KOPT-K1 (cell line): Measurements from ENCODE around the gene SS18.
"Not testable (repeated sequence)": the region's sequence is repeated elsewhere in the genome, so short reads cannot be mapped to it uniquely, and the experiment has no call there.

Experiments used
- H3K27ac ChIP-seq: fragments of 200-600 bp; sonication (generic); 2 replicates; pipeline ENCODE4 v1.5.1; 2016; ENCODE audit warnings: antibody characterized with exemption, mild to moderate bottlenecking, low read depth, low read length; ENCODE audit not compliant: poor library complexity, severe bottlenecking
- H3K36me3 ChIP-seq: fragments of 200-600 bp; sonication (generic); 2 replicates; pipeline ENCODE4 v1.5.1; 2017; ENCODE audit warnings: antibody characterized with exemption, mild to moderate bottlenecking, low read length, moderate library complexity; ENCODE audit not compliant: insufficient read depth
- H3K9me3 ChIP-seq: fragments of 200-600 bp; sonication (generic); 2 replicates; pipeline ENCODE4 v1.5.1; 2017; ENCODE audit warnings: antibody characterized with exemption, low read length, mild to moderate bottlenecking; ENCODE audit not compliant: insufficient read depth, poor library complexity, severe bottlenecking

Gene SS18

DNA sequence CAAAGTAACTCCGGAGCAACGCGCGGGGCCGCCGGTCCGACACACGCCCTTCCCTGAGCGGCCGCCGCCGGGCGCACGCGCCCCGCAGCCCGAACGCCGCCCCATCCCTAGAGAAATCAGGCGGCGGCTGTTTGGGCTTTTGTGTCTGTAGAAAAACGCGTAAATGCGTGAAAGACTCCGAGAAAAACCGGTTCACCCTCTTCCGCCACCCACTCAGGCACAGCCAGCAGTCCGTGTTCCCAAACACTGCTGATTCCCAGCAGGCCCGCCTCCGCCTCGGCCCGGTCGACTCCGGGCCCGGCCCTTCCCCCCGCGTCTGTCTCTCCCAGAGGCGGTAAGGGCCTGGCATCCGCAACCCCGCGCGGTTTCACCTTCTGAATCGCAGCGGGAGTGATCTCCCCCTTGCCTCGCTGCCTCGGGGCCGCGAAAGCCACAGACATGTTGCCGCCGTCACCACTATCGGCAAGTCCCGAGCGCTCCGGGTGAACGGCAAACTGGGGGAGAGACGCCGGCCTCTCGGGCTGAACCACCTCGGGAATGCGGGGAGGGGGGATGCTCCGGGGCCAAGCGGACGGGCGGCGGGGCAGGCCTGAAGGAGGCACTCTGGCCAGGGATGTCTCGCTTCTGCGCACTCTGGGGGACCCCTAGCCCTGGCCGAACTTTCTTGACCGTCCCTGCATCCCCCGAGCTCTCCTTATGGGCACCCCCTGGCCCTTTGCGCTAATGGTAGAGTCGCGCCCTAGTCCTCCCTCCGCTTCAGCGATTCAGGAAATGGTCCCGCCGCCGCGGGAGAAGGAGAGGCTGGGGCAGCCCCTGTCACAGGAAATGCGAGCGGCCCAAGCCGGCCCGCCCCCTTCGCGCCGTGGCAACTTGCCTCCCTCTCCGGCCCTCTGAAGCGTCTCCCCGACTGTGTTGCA lies at the start of gene SS18:
SS18 (minus strand) TSS at position 484 of the 917 bp plus-strand sequence; CDS start at position 440, 44 bp downstream.
- peaks cover 21% of the 10 kb centered on the region for H3K36me3 ChIP-seq
- H3K27ac ChIP-seq = peak within 1 kb of the TSS; percentile 90
- no peaks in the 10 kb centered on the region for H3K9me3 ChIP-seq

GRCh38 chr18:26135548-26135947 lies 45.1 kb upstream of the SS18 start:
- Histone ChIP-seq H3K36me3 (no peaks in the 10 kb centered on the region), H3K27ac (no peak overlapping the region), H3K9me3 (no peaks in the 10 kb centered on the region)

- Histone ChIP-seq H3K27ac (peak overlapping the region; percentile 82), H3K9me3 (no peaks in the 10 kb centered on the region), H3K36me3 (no peaks in the 10 kb centered on the region)
These were observed 43.7 kb upstream of the SS18 start for GRCh38 chr18:26134107-26134506.

DNA sequence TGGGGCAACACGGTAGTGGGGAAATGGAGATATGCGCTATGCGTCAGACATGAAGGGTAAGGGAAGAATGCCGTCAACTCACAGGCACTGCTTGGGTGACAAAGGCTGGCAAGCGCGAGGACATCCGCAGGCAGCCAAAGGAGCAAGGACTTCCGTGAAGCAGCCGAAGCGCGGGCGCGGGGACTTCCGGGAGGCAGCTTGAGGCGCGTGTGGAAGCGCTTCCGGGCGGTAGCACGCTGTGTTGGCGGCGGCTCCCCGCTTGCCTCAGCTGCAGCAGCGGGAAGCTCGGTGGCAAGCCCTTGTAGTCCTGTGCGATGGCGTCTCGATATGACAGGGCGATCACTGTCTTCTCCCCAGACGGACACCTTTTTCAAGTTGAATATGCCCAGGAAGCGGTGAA lies 43.2 kb upstream of the SS18 start, which contains the start of gene PSMA8:
PSMA8 (plus strand) TSS at position 218 of the 400 bp plus-strand sequence; CDS start at position 315, 97 bp downstream.
- Histone ChIP-seq H3K36me3 (no peaks in the 10 kb centered on the region), H3K27ac (peak within 1 kb of the TSS; percentile 82), H3K9me3 (no peaks in the 10 kb centered on the region)

DNA sequence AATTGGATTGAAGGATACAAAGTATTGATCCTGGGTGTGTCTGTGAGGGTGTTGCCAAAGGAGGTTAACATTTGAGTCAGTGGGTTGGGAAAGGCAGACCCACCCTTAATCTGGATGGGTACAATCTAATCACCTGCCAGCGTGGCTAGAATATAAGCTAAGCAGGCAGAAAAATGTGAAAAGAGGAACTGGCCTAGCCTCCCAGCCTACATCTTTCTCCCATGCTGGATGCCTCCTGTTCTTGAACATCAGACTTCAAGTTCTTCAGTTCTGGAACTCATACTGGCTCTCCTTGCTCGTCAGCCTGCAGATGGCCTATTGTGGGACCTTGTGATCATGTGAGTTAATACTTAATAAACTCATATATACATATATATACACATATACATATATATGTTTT lies 37.8 kb upstream of the SS18 start:
- H3K27ac ChIP-seq, H3K9me3 ChIP-seq, H3K36me3 ChIP-seq: not testable (repeated sequence)

DNA sequence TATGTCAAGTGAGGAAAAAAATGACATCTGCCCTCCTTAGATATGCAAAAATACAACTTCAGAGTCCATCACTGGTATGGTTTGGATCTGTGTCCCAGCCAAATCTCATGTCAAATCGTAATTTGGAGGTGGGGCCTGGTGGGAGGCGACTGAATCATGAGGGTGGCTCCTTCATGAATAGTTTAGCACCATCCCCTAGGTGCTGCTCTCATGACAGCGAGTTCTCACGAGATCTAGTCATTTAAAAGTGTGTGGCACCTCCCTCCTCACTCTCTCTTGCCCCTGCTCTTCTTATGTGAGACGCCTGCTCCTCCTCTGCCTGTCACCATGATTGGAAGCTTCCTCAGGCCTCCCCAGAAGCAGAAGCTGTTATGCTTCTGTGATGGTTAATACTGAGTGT lies 37.4 kb upstream of the SS18 start:
- Histone ChIP-seq H3K27ac (no peak overlapping the region), H3K9me3 (peaks cover 7% of the 10 kb centered on the region), H3K36me3 (no peaks in the 10 kb centered on the region)

DNA sequence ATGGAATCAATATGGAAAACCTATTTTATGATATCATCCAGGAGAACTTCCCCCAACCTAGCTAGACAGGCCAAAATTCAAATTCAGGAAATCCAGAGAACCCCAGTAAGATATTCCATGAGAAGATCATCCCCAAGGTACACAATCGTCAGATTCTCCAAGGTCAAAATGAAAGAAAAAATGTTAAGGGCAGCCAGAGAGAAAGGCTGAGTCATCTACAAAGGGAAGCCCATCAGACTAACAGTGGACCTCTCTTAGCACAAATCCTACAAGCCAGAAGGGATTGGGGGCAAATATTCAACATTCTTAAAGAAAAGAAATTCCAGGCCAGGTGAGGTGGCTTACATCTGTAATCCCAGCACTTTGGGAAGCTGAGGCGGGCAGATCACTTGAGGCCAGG lies 31.6 kb upstream of the SS18 start:
- H3K27ac ChIP-seq, H3K36me3 ChIP-seq, H3K9me3 ChIP-seq: not testable (repeated sequence)

GRCh38 chr18:26121476-26121875 lies 31.1 kb upstream of the SS18 start:
- Histone ChIP-seq H3K9me3 (peaks cover 7% of the 10 kb centered on the region), H3K36me3 (no peaks in the 10 kb centered on the region)

DNA sequence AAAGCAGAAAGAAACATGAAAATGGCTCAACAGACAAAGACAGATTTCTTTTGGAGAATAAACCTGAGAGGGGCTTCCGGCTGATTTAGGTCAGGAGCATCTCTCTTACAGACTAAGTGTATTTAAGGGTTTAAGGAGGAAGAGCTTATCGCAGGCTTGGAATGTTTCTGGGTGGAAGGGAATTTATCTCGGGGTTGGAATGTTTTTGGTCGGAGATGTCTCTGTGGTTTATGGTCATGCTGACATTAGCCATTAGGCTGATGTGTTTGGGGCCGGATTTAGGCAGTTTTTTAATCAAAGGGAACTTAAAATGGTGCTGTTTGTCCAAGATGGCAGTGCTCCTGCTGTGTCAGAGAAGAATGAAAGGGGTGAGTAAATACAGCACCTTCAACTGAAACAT lies 28.8 kb upstream of the SS18 start:
- H3K36me3 ChIP-seq = no peaks in the 10 kb centered on the region
- H3K27ac ChIP-seq = no peak overlapping the region
- H3K9me3 ChIP-seq = peaks cover 7% of the 10 kb centered on the region

More at GRCh38 chr18:26121476-26121875, 31.1 kb upstream of the SS18 start:
- H3K27ac ChIP-seq = no peak overlapping the region

DNA sequence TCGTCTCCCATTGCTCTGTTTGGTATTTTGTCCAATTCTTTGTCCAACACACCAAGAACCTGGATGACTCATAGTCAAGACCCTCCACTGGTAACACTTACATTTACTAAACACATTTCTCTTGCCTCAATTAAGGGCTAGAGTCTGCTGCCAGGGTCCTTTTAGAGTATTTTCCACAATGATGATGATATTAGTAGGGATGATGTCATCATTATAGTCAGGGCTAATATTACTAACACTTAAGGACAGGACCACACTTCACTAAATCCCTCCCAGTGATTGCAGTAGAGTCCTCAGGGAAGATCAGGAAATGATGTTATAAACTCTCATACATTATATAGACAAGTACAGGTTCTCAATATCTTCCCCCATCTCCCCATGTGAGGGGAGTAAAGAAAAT lies 13.6 kb upstream of the SS18 start:
- no peaks in the 10 kb centered on the region for H3K36me3 ChIP-seq
- H3K27ac ChIP-seq = no peak overlapping the region
- H3K9me3 ChIP-seq = no peaks in the 10 kb centered on the region

DNA sequence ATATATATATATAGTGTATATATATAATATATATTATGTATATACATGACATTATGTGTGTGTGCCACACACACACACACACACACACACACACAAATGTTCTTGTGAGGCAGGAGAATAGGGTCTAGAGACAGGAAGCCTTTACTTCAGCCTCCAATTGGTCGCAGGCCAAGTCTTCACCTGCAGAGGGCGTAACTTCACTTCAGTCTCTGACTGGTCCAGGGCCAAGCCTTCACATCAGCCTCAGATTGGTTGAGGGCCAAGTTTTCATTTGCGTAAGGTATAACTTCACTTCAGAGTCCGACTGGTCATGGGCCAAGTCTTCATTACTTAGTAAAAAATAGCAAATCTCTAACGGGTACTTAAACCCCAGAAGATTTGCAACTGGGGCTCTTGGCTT lies 13.2 kb upstream of the SS18 start:
- H3K27ac ChIP-seq = no peak overlapping the region
- no peaks in the 10 kb centered on the region for H3K9me3 ChIP-seq
- H3K36me3 ChIP-seq = no peaks in the 10 kb centered on the region

GRCh38 chr18:26097563-26097962 lies 7.2 kb upstream of the SS18 start:
- H3K9me3 ChIP-seq = peaks cover 11% of the 10 kb centered on the region
- no peak overlapping the region for H3K27ac ChIP-seq
- no peaks in the 10 kb centered on the region for H3K36me3 ChIP-seq

DNA sequence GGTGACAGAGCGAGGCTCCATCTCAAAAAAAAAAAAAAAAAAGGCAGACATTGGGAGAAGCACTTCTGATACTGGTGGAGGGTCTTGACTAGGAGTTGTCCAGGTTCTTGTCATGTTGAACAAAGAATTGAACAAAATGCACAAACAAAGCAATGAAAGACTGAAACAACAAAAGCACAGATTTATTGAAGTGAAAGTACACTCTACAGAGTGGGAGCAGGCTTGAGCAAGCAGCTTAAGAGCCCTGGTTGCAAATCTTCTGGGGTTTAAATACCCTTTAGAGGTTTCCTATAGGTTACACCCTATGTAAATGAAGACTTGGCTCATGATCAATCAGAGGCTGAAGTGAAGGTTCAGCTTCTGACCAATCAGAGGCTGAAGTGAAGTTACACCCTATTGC lies 6.4 kb upstream of the SS18 start:
- Histone ChIP-seq H3K9me3 (peaks cover 11% of the 10 kb centered on the region), H3K36me3 (no peaks in the 10 kb centered on the region), H3K27ac (no peak overlapping the region)

DNA sequence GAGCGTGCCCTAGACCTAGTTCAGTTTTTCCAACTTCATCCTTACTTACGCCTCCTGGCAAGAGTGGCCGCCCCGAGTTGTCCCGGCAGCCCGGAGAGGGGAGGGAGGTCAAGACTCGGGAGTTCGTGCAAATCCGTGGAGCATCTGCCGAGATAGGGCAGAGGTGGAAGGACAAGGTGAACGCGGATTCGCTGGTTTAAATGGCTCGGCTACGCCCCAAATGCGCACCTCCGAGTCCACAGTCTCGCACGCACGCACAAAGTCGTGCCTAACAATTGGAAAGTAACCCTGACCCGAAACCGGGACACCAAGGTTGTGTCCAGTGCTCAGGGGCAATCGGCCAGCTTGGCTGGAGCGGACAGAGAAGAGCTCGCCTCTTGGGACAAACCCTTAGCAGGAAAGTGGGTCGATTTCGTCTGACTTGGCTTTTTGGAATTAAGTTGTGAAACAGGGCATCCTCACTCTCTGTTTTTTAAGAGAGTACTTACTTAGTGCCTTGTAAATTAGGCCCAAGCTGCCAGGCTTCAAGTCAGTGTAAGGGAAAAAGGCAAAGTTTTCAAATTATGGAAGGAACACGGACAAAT lies 726 bp upstream of the SS18 start:
- H3K9me3 ChIP-seq = no peaks in the 10 kb centered on the region
- peaks cover 14% of the 10 kb centered on the region for H3K36me3 ChIP-seq
- peak overlapping the region; percentile 90 for H3K27ac ChIP-seq

- no peaks in the 10 kb centered on the region for H3K9me3 ChIP-seq
- H3K36me3 ChIP-seq = peaks cover 30% of the 10 kb centered on the region
- H3K27ac ChIP-seq = peak overlapping the region; percentile 90
These were observed 902 bp downstream of the SS18 start for GRCh38 chr18:26089293-26090129.
